ENCODE data around the gene GPR137.

GRCh38 chr11:64268025-64268892 lies 17.4 kb upstream of the GPR137 start:
- TF ChIP-seq YY1 (IDR thresholded peaks at IDR 0.05) (no peak), CTCF (IDR thresholded peaks at IDR 0.05; ENCODE audit: low read depth, low read length, missing input control) (no peak), GABPA (IDR thresholded peaks at IDR 0.05 in 1 of 2, conservative IDR thresholded peaks at IDR 0.05 in 1 of 2) (no peak), RAD21 (IDR thresholded peaks at IDR 0.05) (no peak), EGR1 (IDR thresholded peaks at IDR 0.05; ENCODE audit: low read depth in 2 of 2) (no peak), TAF1 (conservative IDR thresholded peaks at IDR 0.05) (no peak), REST (IDR thresholded peaks at IDR 0.05) (no peak), ATF3 (IDR thresholded peaks at IDR 0.05) (no peak), JUND (IDR thresholded peaks at IDR 0.05) (no peak), SP1 (IDR thresholded peaks at IDR 0.05) (peak; percentile 17), FOXA1 (IDR thresholded peaks at IDR 0.05) (no peak)
